GM12878 (cell line): ENCODE measurements around the gene ERC1. TPM values are rescaled to one million over a fixed set of nuclear protein-coding genes. Genes with fewer than 3 reads are reported as not detected.
A peak's percentile ranks its signal among the peaks of the same experiment; 100 is the strongest.

Experiments
- ATAC-seq: fragments of 200-7000 bp; cut with Tn5 transposase; 3 replicates; pipeline ENCODE4 v1.9.1; 2020; ENCODE audit warnings: mild to moderate bottlenecking, moderate library complexity
- BruUV-seq: library from RNA; stranded (reverse); fragments of 400-500 nt; replicated peaks from 2 replicates; lab custom pipeline; 2021; lab: Mats Ljungman, UMichigan
- CTCF ChIA-PET: fragments of 300-600 bp; sonication (Branson Sonifier 250); formaldehyde crosslinking; extraction: SDS; loops from one replicate; lab custom pipeline; 2021; ENCODE audit warnings: inconsistent platforms; lab: Yijun Ruan, JAX
- POLR2A ChIA-PET: fragments of 350-600 bp; formaldehyde crosslinking; extraction: SDS; loops from one replicate; lab custom pipeline; 2021; ENCODE audit warnings: inconsistent platforms; lab: Charles Lee
- RAD21 ChIA-PET: fragments of 300-600 bp; sonication (Branson Sonifier 250); formaldehyde crosslinking; loops from one replicate; lab custom pipeline; 2023; ENCODE audit warnings: antibody characterized with exemption; ENCODE audit not compliant: unreplicated experiment; lab: Charles Lee
- SMC1A ChIA-PET: fragments of 300-600 bp; sonication (Branson Sonifier 250); formaldehyde crosslinking; loops from one replicate; lab custom pipeline; 2023; ENCODE audit not compliant: unreplicated experiment, uncharacterized antibody; lab: Charles Lee
- DNase-seq: peaks from one replicate; pipeline ENCODE4 v3.0.0-alpha.2; 2011; ENCODE audit warnings: low read depth, low spot score
- FAIRE-seq: peaks from 3 replicates; lab custom pipeline; 2011; peaks lifted over from hg19 to GRCh38; lab: Jason Lieb, UNC
- H2AFZ ChIP-seq: 2 replicates; pipeline ENCODE4 v1.6.0; 2011; ENCODE audit warnings: low read depth, low read length, control low read depth; ENCODE audit not compliant: control insufficient read depth
- H3K27ac ChIP-seq: 2 replicates; pipeline ENCODE4 v1.5.1; 2011; ENCODE audit warnings: control low read depth; ENCODE audit not compliant: control insufficient read depth, insufficient read depth
- H3K27me3 ChIP-seq, 2 experiments: replicated peaks in 1 of 2; 2 replicates each; pipeline versions ENCODE4 v1.6.0 to v1.6.1; 2011; ENCODE audit warnings: low read length in 1 of 2; ENCODE audit not compliant: control insufficient read depth in 2 of 2, insufficient read depth in 2 of 2
- H3K36me3 ChIP-seq, 2 experiments: 2 replicates each; pipeline ENCODE4 v1.5.1; 2011; ENCODE audit warnings: low read length in 1 of 2; ENCODE audit not compliant: control insufficient read depth in 2 of 2, insufficient read depth in 2 of 2
- H3K4me1 ChIP-seq: 2 replicates; pipeline ENCODE4 v1.6.1; 2011; ENCODE audit warnings: mild to moderate bottlenecking, low read length, moderate library complexity, mixed read lengths; ENCODE audit not compliant: control insufficient read depth, insufficient read depth
- H3K4me2 ChIP-seq: 2 replicates; pipeline ENCODE4 v1.6.0; 2011; ENCODE audit warnings: control low read depth; ENCODE audit not compliant: control insufficient read depth, insufficient read depth
- H3K4me3 ChIP-seq: fragments of 200-600 bp; sonication (generic); 2 replicates; pipeline ENCODE4 v1.5.1; 2016
- H3K79me2 ChIP-seq: 2 replicates; pipeline ENCODE4 v1.6.0; 2011; ENCODE audit warnings: low read length; ENCODE audit not compliant: control insufficient read depth, insufficient read depth
- H3K9ac ChIP-seq: 2 replicates; pipeline ENCODE4 v1.8.0; 2011; ENCODE audit warnings: low read length, control low read depth, mixed read lengths; ENCODE audit not compliant: control insufficient read depth, insufficient read depth
- H3K9me3 ChIP-seq: replicated peaks from 3 replicates; pipeline ENCODE4 v1.5.1; 2011; ENCODE audit warnings: mild to moderate bottlenecking, low read length; ENCODE audit not compliant: control insufficient read depth, insufficient read depth
- H4K20me1 ChIP-seq: 2 replicates; pipeline ENCODE4 v1.6.0; 2011; ENCODE audit not compliant: control insufficient read depth, insufficient read depth
- EGR1 ChIP-seq, 2 experiments: IDR thresholded peaks; 1 replicate in 1 of 2; 2 replicates in 1 of 2; pipeline ENCODE4 v1.6.1; 2011 to 2012; ENCODE audit warnings: low read depth in 2 of 2, low read length in 2 of 2, borderline replicate concordance in 1 of 2, mild to moderate bottlenecking in 1 of 2, moderate library complexity in 1 of 2
- USF2 ChIP-seq: IDR thresholded peaks from 2 replicates; pipeline ENCODE4 v1.6.1; 2011; ENCODE audit warnings: low read depth, low read length, improper control_type of control experiment, borderline replicate concordance
- ZBTB40 ChIP-seq: fragments of 450-650 bp; IDR thresholded peaks from 2 replicates; pipeline ENCODE4 v1.6.1; 2016; ENCODE audit warnings: mild to moderate bottlenecking, moderate library complexity, borderline replicate concordance
- ZSCAN29 ChIP-seq: fragments of 450-650 bp; IDR thresholded peaks from 2 replicates; pipeline ENCODE4 v1.6.1; 2017; ENCODE audit warnings: mild to moderate bottlenecking, moderate library complexity
- WGBS: methylation state at CpG from one replicate; pipeline ENCODE4 v1.1.6; 2016; ENCODE audit warnings: low lambda C conversion rate; ENCODE audit not compliant: insufficient replicate concordance, insufficient coverage; ENCODE audit errors: missing lambda C conversion rate; 5-methylcytosine and 5-hydroxymethylcytosine counted together
- in situ Hi-C: fragments of 300-500 bp; cut with MboI; formaldehyde crosslinking; loops from 9 replicates; pipeline ENCODE4 v1.14.3; 2018; ENCODE audit warnings: mixed read lengths
- intact Hi-C: fragments of 100-400 bp; cut with micrococcal nuclease; formaldehyde crosslinking; loops from one replicate; pipeline ENCODE4 v1.14.2; 2022; ENCODE audit not compliant: unreplicated experiment
- polyA plus RNA-seq, 11 experiments: library from polyadenylated mRNA; depleted of rRNA in 4 of 11; unstranded in 6 of 11; stranded (reverse) in 5 of 11; fragments of >200 nt; fragmentation: Nextera tagmentation in 4 of 11; fragmentation: Illumina TruSeq in 1 of 11; extraction: Ambion mirVana in 4 of 11; extraction: Trizol in 1 of 11; gene quantifications; 1 replicate in 1 of 11; 2 replicates in 10 of 11; pipeline versions ENCODE4 v1.2.1 to v1.2.3, GENCODE V29; 2011 to 2016; ENCODE audit warnings: inconsistent platforms in 2 of 11, missing spikeins in 2 of 11, low read depth in 1 of 11
- total RNA-seq, 4 experiments: library from RNA; depleted of rRNA in 3 of 4; stranded (reverse); fragments of >200 nt in 3 of 4; fragmentation: Illumina TruSeq in 1 of 4; extraction: Trizol in 1 of 4; gene quantifications; 2 replicates each; pipeline versions ENCODE4 v1.2.1 to v1.2.3, GENCODE V29; 2013 to 2021

ERC1 gene
- total and polyA plus RNA-seq, 10 of the 15 experiments (the other 5 are each of a cell fraction or from before 2014, with no cell fraction given): 0.75 to 8.0 (median 5.0) TPM

DNA sequence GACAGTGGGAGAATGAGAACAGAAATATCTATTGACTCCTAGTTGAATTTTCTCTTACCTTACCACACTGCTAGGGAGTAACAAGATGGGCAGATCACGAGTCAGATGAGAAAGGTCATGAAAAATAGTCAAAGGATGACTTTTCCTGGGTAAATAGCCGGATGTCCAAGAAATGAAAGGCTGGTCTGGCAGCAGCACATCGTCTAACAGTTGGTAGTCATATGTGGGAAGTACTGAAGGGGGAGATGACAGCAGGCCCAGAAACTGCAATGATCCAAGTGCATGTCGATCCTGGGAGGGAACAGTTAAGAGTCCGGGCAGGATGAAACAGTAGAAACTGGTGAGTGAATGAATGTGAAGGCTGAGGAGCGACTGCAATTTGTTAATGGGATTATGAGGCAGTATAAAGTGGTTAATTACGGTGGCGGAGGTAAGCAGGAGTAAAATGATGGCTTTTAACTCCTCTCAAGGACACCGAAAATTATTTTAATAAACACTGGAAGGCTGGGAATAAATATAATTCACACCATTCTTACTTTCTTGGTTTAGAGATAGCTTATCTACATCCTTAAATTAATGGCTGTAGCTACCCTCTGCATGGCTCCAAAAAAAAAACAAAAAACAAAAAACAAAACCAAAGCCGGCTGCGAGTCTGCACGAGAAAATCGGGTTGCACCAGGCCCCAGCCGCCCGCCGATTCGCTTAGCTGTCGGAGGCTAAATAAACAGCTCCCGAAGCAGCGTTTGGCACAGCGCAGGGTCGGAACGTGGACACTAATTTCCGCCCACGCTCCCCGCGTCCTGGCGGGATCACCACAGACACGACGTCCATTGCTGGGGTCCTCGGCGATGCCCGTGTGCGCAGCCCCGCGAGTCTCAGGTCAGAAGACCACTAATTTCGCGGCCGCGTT lies 1.0 kb upstream of the ERC1 start:
- H3K4me2 ChIP-seq: peak overlapping the region; percentile 98
- no peak for TF ChIP-seq USF2
- peak in 1 of 2 experiments; percentile 62; a peak in 1 of 3 replicates for TF ChIP-seq EGR1 (IDR thresholded peaks at IDR 0.05; ENCODE audit: borderline replicate concordance in 1 of 2, low read depth in 2 of 2, low read length in 2 of 2)
- TF ChIP-seq ZSCAN29: 0 out of 2 replicates have a peak, but pooled peaks have one; percentile 18
- peak; percentile 21; the same call in 1 of the 2 replicates for TF ChIP-seq ZBTB40
- H3K79me2 ChIP-seq: no peaks in the 10 kb centered on the region
- H3K27ac ChIP-seq: no peak overlapping the region
- DNase-seq (no peak), FAIRE-seq (peak; percentile 68), ATAC-seq (peak; percentile 57)
- WGBS: 9% methylated on average over 40 of the region's 40 CpGs
- no peaks in the 10 kb centered on the region for H3K36me3 ChIP-seq
- intact Hi-C loops: loop anchor here (2.0 kb wide), 1 partner anchor 31 kb away; no protein-coding TSS in a partner anchor
- ChIA-PET POLR2A (interaction anchor here (0.6 kb wide), 1 partner anchor 195 kb away, joined by 5 read pairs; no protein-coding TSS in a partner anchor), RAD21 (interaction anchor here (0.5 to 1.3 kb wide), 4 partner anchors 38 to 103 kb away, joined by 3 to 6 read pairs (median 4); no protein-coding TSS in a partner anchor), SMC1A (interaction anchor here (0.7 to 1.7 kb wide), 6 partner anchors 22 to 612 kb away, joined by 3 to 11 read pairs (median 4); no protein-coding TSS in a partner anchor), CTCF (interaction anchor here (0.6 to 1.0 kb wide), 3 partner anchors 41 to 175 kb away, joined by 3 read pairs; partner anchors contain the start of gene RAD52)
- H3K9ac ChIP-seq: peak overlapping the region; percentile 64
- in situ Hi-C loops: no loop called here
- H2AFZ ChIP-seq: peak overlapping the region; percentile 94
- TSS peak; percentile 74 for BruUV-seq
- no peaks in the 10 kb centered on the region for H3K9me3 ChIP-seq
- H3K4me1 ChIP-seq: no peaks in the 10 kb centered on the region; the same call in 1 of the 2 replicates
- no peaks in the 10 kb centered on the region for H4K20me1 ChIP-seq
- peak overlapping the region; percentile 68 for H3K4me3 ChIP-seq
- peaks cover 1 to 13% of the 10 kb centered on the region in 2 experiments; a peak in 1 of 4 replicates for H3K27me3 ChIP-seq
